ENCODE results near the gene RRAGD.

RRAGD gene

GRCh38 chr6:89315249-89315885, 96.7 kb downstream of the RRAGD start, which contains the start of gene GABRR2:
TSS of gene GABRR2 (minus strand) at chr6:89315299. CDS start at chr6:89315165, 134 bp downstream.
- no peaks in the 10 kb centered on the region for H3K27me3 Mint-ChIP-seq
- H3K27ac Mint-ChIP-seq: no peak within 1 kb of the TSS
- ATAC-seq (no peak), DNase-seq (no peak)
- H3K9me3 Mint-ChIP-seq: no peaks in the 10 kb centered on the region
- no peaks in the 10 kb centered on the region for H3K4me1 Mint-ChIP-seq
- peaks cover 5% of the 10 kb centered on the region for H3K36me3 Mint-ChIP-seq (ENCODE audit: low read depth)
- H3K4me3 Mint-ChIP-seq: no peak within 1 kb of the TSS

GRCh38 chr6:89314692-89315091, 97.4 kb downstream of the RRAGD start:
- DNase-seq (no peak), ATAC-seq (no peak)
- Mint-ChIP-seq H3K27ac (no peak overlapping the region), H3K27me3 (no peaks in the 10 kb centered on the region), H3K9me3 (no peaks in the 10 kb centered on the region), H3K4me1 (no peaks in the 10 kb centered on the region), H3K36me3 (ENCODE audit: low read depth) (peaks cover 5% of the 10 kb centered on the region), H3K4me3 (no peak overlapping the region)
